DMS114 treated with DMSO at 0.1 percent for 48 hours (cell line): ENCODE results near the gene ARL5A.

ENCODE experiments used
- DNase-seq: peaks from one replicate; lab custom pipeline; 2025; ENCODE audit not compliant: unreplicated experiment; lab: John Stamatoyannopoulos, UW

ARL5A gene

GRCh38 chr2:151770995-151771394 is 57.2 kb downstream of the ARL5A start:
- no peak for DNase-seq

GRCh38 chr2:151769606-151770005 is 58.6 kb downstream of the ARL5A start:
- no peak for DNase-seq

- no peak for DNase-seq
These were observed 60.7 kb downstream of the ARL5A start for GRCh38 chr2:151767536-151767935.

- no peak for DNase-seq
These were observed 61.6 kb downstream of the ARL5A start for GRCh38 chr2:151766437-151767153.

- DNase-seq: no peak
These were observed 62.3 kb downstream of the ARL5A start for GRCh38 chr2:151765760-151766410.

GRCh38 chr2:151762694-151763093 is 65.5 kb downstream of the ARL5A start:
- no peak for DNase-seq

- DNase-seq: no peak
These were observed 66.5 kb downstream of the ARL5A start for GRCh38 chr2:151761687-151762086.

- DNase-seq: no peak
These were observed 67.0 kb downstream of the ARL5A start for GRCh38 chr2:151761193-151761592.

- no peak for DNase-seq
These were observed 68.0 kb downstream of the ARL5A start for GRCh38 chr2:151760139-151760650.

GRCh38 chr2:151758744-151759143 is 69.5 kb downstream of the ARL5A start:
- DNase-seq: no peak

GRCh38 chr2:151757861-151758260 is 70.4 kb downstream of the ARL5A start:
- no peak for DNase-seq

GRCh38 chr2:151756820-151757219 is 71.4 kb downstream of the ARL5A start:
- no peak for DNase-seq

- DNase-seq: no peak
These were observed 73.8 kb downstream of the ARL5A start for GRCh38 chr2:151754253-151754897.

GRCh38 chr2:151753540-151753939 is 74.7 kb downstream of the ARL5A start:
- no peak for DNase-seq
